Upper lobe of left lung (tissue), 6 donors: ENCODE data around the gene TNRC6B. TPM values are rescaled to one million over a fixed set of nuclear protein-coding genes. Genes with fewer than 3 reads are reported as not detected.

Experiments used
- ATAC-seq, 2 donors: fragments of 200-7000 bp; cut with Tn5 transposase; one replicate each; pipeline ENCODE4 v1.9.1; 2022; ENCODE audit warnings: mild to moderate bottlenecking in 2 of 2, moderate library complexity in 2 of 2; ENCODE audit not compliant: low FRiP score in 2 of 2
- DNase-seq, 2 donors: peaks; one replicate each; pipeline ENCODE4 v3.0.0-alpha.2; 2019 to 2020
- H3K27ac ChIP-seq, 4 donors: fragments of 200-600 bp; sonication (generic); one replicate each; pipeline ENCODE4 v1.5.1; 2016 to 2019
- H3K27me3 ChIP-seq, 4 donors: fragments of 200-600 bp; sonication (generic); one replicate each; pipeline ENCODE4 v1.5.1; 2017 to 2019
- H3K36me3 ChIP-seq, 4 donors: fragments of 200-600 bp; sonication (generic); one replicate each; pipeline ENCODE4 v1.5.1; 2016 to 2019
- H3K4me1 ChIP-seq, 4 donors: fragments of 200-600 bp; sonication (generic); one replicate each; pipeline ENCODE4 v1.5.1; 2018 to 2019
- H3K4me3 ChIP-seq, 4 donors: fragments of 200-600 bp; sonication (generic); one replicate each; pipeline ENCODE4 v1.5.1; 2017 to 2019; ENCODE audit warnings: mild to moderate bottlenecking in 2 of 4, moderate library complexity in 1 of 4
- H3K9me3 ChIP-seq, 4 donors: fragments of 200-600 bp; sonication (generic); one replicate each; pipeline ENCODE4 v1.5.1; 2018 to 2019
- CTCF ChIP-seq, 6 experiments: fragments of 450-650 bp in 4 of 6; fragments of 200-600 bp in 2 of 6; sonication (generic) in 2 of 6; IDR thresholded peaks; one replicate each; pipeline ENCODE4 v1.5.1; 2016 to 2019; ENCODE audit warnings: antibody characterized with exemption in 6 of 6
- EP300 ChIP-seq, 4 donors: sonication (generic); formaldehyde crosslinking; IDR thresholded peaks; one replicate each; pipeline ENCODE4 v1.5.1; 2017; ENCODE audit warnings: antibody characterized with exemption in 4 of 4, control low read depth in 2 of 4
- POLR2A ChIP-seq, 4 donors: fragments of 450-650 bp; IDR thresholded peaks; one replicate each; pipeline ENCODE4 v1.5.1; 2016 to 2017; ENCODE audit warnings: antibody characterized with exemption in 4 of 4, mild to moderate bottlenecking in 2 of 4
- POLR2AphosphoS5 ChIP-seq, 2 donors: sonication (generic); formaldehyde crosslinking; IDR thresholded peaks; one replicate each; pipeline ENCODE4 v1.5.1; 2017; ENCODE audit warnings: antibody characterized with exemption in 2 of 2
- WGBS, 2 donors: methylation state at CpG; one replicate each; pipeline ENCODE4 v1.1.5; 2017 to 2018; 5-methylcytosine and 5-hydroxymethylcytosine counted together
- total RNA-seq, 6 donors: library from RNA; depleted of rRNA in 4 of 6; stranded (reverse); fragments of >200 nt in 4 of 6; gene quantifications; one replicate each; pipeline versions ENCODE4 v1.1.0 to v1.2.1, GENCODE V29; 2016 to 2021
- donor health status: DM: no; HTN: no; CAD: no; lungs with moderate emphysema.
- donor health status: DM: no; HTN: yes; CAD: no; lungs with severe emphysema.

The TNRC6B gene
- total RNA-seq, 6 donors from 2014 or later, result 18.1 to 106 (median 60.3) TPM

GRCh38 chr22:40289991-40290459, 112.3 kb downstream of the TNRC6B start:
- H3K27ac ChIP-seq, result peak overlapping the region; percentile 2 to 49 (median 30)
- no peaks in the 10 kb centered on the region for H3K27me3 ChIP-seq
- H3K36me3 ChIP-seq, result peaks cover 17 to 75% (median 32%) of the 10 kb centered on the region in 4 donors
- 44 to 64% methylated on average over 16 of the region's 16 CpGs for WGBS, 2 donors
- no peak for TF ChIP-seq CTCF (IDR thresholded peaks at IDR 0.05)
- no peak for TF ChIP-seq EP300 (IDR thresholded peaks at IDR 0.05)
- DNase-seq (peak in 1 of 2 donors; percentile 54), ATAC-seq (peak in 1 of 2 donors; percentile 51)
- peaks cover 0 to 8% (median 5%) of the 10 kb centered on the region in 4 donors for H3K4me1 ChIP-seq
- H3K9me3 ChIP-seq, result no peaks in the 10 kb centered on the region
- H3K4me3 ChIP-seq, result no peak overlapping the region

- Histone ChIP-seq H3K4me3 (no peak overlapping the region), H3K27ac (peak overlapping the region; percentile 2 to 49 (median 30)), H3K27me3 (no peaks in the 10 kb centered on the region), H3K4me1 (peaks cover 0 to 8% (median 5%) of the 10 kb centered on the region in 4 donors), H3K9me3 (no peaks in the 10 kb centered on the region), H3K36me3 (peaks cover 16 to 76% (median 28%) of the 10 kb centered on the region in 4 donors)
- ATAC-seq (no peak), DNase-seq (no peak)
- TF ChIP-seq CTCF (IDR thresholded peaks at IDR 0.05) (no peak), POLR2A (IDR thresholded peaks at IDR 0.05) (no peak), POLR2AphosphoS5 (IDR thresholded peaks at IDR 0.05) (no peak), EP300 (IDR thresholded peaks at IDR 0.05) (no peak)
- 86 to 91% methylated on average over 7 of the region's 7 CpGs for WGBS, 2 donors
These were observed 112.8 kb downstream of the TNRC6B start for GRCh38 chr22:40290516-40290915.

- DNase-seq, result no peak
- Histone ChIP-seq H3K27me3 (no peaks in the 10 kb centered on the region), H3K4me1 (peaks cover 0 to 8% (median 5%) of the 10 kb centered on the region in 4 donors), H3K4me3 (no peak overlapping the region), H3K36me3 (peaks cover 0 to 61% (median 9%) of the 10 kb centered on the region in 4 donors), H3K27ac (no peak overlapping the region), H3K9me3 (no peaks in the 10 kb centered on the region)
- 89 to 94% methylated on average over 3 of the region's 3 CpGs for WGBS, 2 donors
- ATAC-seq, result no peak
- TF ChIP-seq POLR2AphosphoS5 (IDR thresholded peaks at IDR 0.05), result no peak
- TF ChIP-seq CTCF (IDR thresholded peaks at IDR 0.05), result no peak
These were observed 117.0 kb downstream of the TNRC6B start for GRCh38 chr22:40294696-40295095.

- TF ChIP-seq CTCF (IDR thresholded peaks at IDR 0.05) (no peak), EP300 (IDR thresholded peaks at IDR 0.05) (no peak), POLR2AphosphoS5 (IDR thresholded peaks at IDR 0.05) (no peak), POLR2A (IDR thresholded peaks at IDR 0.05) (no peak)
- no peak overlapping the region for H3K27ac ChIP-seq
These were observed 122.6 kb downstream of the TNRC6B start for GRCh38 chr22:40300316-40300715.

More at GRCh38 chr22:40300316-40300715, 122.6 kb downstream of the TNRC6B start:
- DNase-seq, result no peak
- H3K36me3 ChIP-seq, result peaks cover 14 to 69% (median 31%) of the 10 kb centered on the region in 4 donors
- no peaks in the 10 kb centered on the region for H3K9me3 ChIP-seq
- H3K4me1 ChIP-seq, result no peaks in the 10 kb centered on the region
- no peak overlapping the region for H3K4me3 ChIP-seq
- ATAC-seq, result no peak
- no peaks in the 10 kb centered on the region for H3K27me3 ChIP-seq
